ENCODE results near the gene MSANTD1.

- TF ChIP-seq ZNF384 (IDR thresholded peaks at IDR 0.05) (no peak), SP1 (IDR thresholded peaks at IDR 0.05) (no peak), FOXA1 (IDR thresholded peaks at IDR 0.05) (no peak), ELF4 (IDR thresholded peaks at IDR 0.05) (no peak), BHLHE40 (IDR thresholded peaks at IDR 0.05; ENCODE audit: borderline replicate concordance) (no peak), ARNT (IDR thresholded peaks at IDR 0.05) (no peak), SUZ12 (IDR thresholded peaks at IDR 0.05) (no peak), HDGF (IDR thresholded peaks at IDR 0.05; ENCODE audit: borderline replicate concordance) (no peak)
Measured at GRCh38 chr4:3239303-3239702, 9.7 kb upstream of the MSANTD1 start.

Measured in HEK293T (cell line).